ENCODE measurements around the gene G3BP2. TPM values are rescaled to one million over a fixed set of nuclear protein-coding genes. Genes with fewer than 3 reads are reported as not detected.

Gene G3BP2
- total RNA-seq, 1 experiment from 2014 or later = 102 TPM

- H3F3A ChIP-seq (ENCODE audit: insufficient read depth, low read depth) = no peaks in the 10 kb centered on the region
- no peaks in the 10 kb centered on the region for H3K9me3 ChIP-seq (ENCODE audit: insufficient read depth, low read depth)
- no peak overlapping the region for H3K27ac ChIP-seq
- H3K4me2 ChIP-seq = no peak overlapping the region
- ChIA-PET POLR2A (ENCODE audit: unreplicated experiment) (no interaction called here), CTCF (no interaction called here)
- TF ChIP-seq, protein P1, sequence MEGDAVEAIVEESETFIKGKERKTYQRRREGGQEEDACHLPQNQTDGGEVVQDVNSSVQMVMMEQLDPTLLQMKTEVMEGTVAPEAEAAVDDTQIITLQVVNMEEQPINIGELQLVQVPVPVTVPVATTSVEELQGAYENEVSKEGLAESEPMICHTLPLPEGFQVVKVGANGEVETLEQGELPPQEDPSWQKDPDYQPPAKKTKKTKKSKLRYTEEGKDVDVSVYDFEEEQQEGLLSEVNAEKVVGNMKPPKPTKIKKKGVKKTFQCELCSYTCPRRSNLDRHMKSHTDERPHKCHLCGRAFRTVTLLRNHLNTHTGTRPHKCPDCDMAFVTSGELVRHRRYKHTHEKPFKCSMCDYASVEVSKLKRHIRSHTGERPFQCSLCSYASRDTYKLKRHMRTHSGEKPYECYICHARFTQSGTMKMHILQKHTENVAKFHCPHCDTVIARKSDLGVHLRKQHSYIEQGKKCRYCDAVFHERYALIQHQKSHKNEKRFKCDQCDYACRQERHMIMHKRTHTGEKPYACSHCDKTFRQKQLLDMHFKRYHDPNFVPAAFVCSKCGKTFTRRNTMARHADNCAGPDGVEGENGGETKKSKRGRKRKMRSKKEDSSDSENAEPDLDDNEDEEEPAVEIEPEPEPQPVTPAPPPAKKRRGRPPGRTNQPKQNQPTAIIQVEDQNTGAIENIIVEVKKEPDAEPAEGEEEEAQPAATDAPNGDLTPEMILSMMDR (conservative IDR thresholded peaks at IDR 0.05) = no peak
- no peak for TF ChIP-seq EZH2 (IDR thresholded peaks at IDR 0.05; ENCODE audit: low read depth)
- H2AFZ ChIP-seq = no peak overlapping the region
- no peaks in the 10 kb centered on the region for H3K79me2 ChIP-seq (ENCODE audit: low read depth)
- no TSS peak for BruUV-seq (replicated peaks)
- no peak overlapping the region for H3K4me3 ChIP-seq
- no peaks in the 10 kb centered on the region for H3K4me1 ChIP-seq (replicated peaks; ENCODE audit: insufficient read depth)
- intact Hi-C loops (cut with micrococcal nuclease; ENCODE audit: unreplicated experiment) = no loop called here
- no peaks in the 10 kb centered on the region for H3K9me2 ChIP-seq (ENCODE audit: insufficient read depth)
- H3K27me3 ChIP-seq (ENCODE audit: insufficient read depth, low read depth) = no peaks in the 10 kb centered on the region
- H4K20me1 ChIP-seq (ENCODE audit: insufficient read depth) = no peaks in the 10 kb centered on the region
- H3K36me3 ChIP-seq (ENCODE audit: low read depth) = no peaks in the 10 kb centered on the region
- DNase-seq = no peak
These were observed 77.2 kb downstream of the G3BP2 start for GRCh38 chr4:75596061-75596460.

- TF ChIP-seq EZH2 (IDR thresholded peaks at IDR 0.05; ENCODE audit: low read depth) = no peak
- TF ChIP-seq, protein P1 (conservative IDR thresholded peaks at IDR 0.05) = no peak
- H3K9me3 ChIP-seq (ENCODE audit: insufficient read depth, low read depth) = no peaks in the 10 kb centered on the region
- no peak overlapping the region for H3K4me2 ChIP-seq
- H3K79me2 ChIP-seq (ENCODE audit: low read depth) = no peaks in the 10 kb centered on the region
- ChIA-PET CTCF (no interaction called here), POLR2A (ENCODE audit: unreplicated experiment) (no interaction called here)
- intact Hi-C loops (cut with micrococcal nuclease; ENCODE audit: unreplicated experiment) = no loop called here
- DNase-seq = no peak
- H4K20me1 ChIP-seq (ENCODE audit: insufficient read depth) = no peaks in the 10 kb centered on the region
- H3K9me2 ChIP-seq (ENCODE audit: insufficient read depth) = no peaks in the 10 kb centered on the region
- H3K4me1 ChIP-seq (replicated peaks; ENCODE audit: insufficient read depth) = no peaks in the 10 kb centered on the region
- no peaks in the 10 kb centered on the region for H3F3A ChIP-seq (ENCODE audit: insufficient read depth, low read depth)
- H3K4me3 ChIP-seq = no peak overlapping the region
- H3K27ac ChIP-seq = no peak overlapping the region
- no peak overlapping the region for H2AFZ ChIP-seq
- no peaks in the 10 kb centered on the region for H3K36me3 ChIP-seq (ENCODE audit: low read depth)
- H3K27me3 ChIP-seq (ENCODE audit: insufficient read depth, low read depth) = no peaks in the 10 kb centered on the region
- no TSS peak for BruUV-seq (replicated peaks)
These were observed 79.8 kb downstream of the G3BP2 start for GRCh38 chr4:75593393-75593792.

Other genes with a start within 250 kb of the G3BP2 start
- 7.1 and 7.3 TPM in 2 replicates for gene RCHY1, start 159.0 kb downstream of the G3BP2 start, total RNA-seq (2021)
- 11.9 and 16.7 TPM in 2 replicates for gene THAP6, start 158.9 kb downstream of the G3BP2 start, total RNA-seq (2021)
- 0.24 TPM in 1 of 2 replicates, not detected in the other for gene ODAPH, start 117.3 kb downstream of the G3BP2 start, total RNA-seq (2021)
- gene CDKL2, start 42.9 kb downstream of the G3BP2 start, total RNA-seq (2021) = 0.38 and 0.46 TPM in 2 replicates
- gene USO1, start 51.2 kb upstream of the G3BP2 start, total RNA-seq (2021) = 26.5 and 33.9 TPM in 2 replicates
- gene PPEF2, start 229.0 kb upstream of the G3BP2 start, total RNA-seq (2021) = not detected in 2 replicates

Data from PC-9 (cell line).